HL-60/S4 treated with phorbol 12-myristate 13-acetate at 8.2 ng/mL for 4 days and 3 days (cell line): Measurements from ENCODE around the gene ITGAE.
"Not testable (repeated sequence)": the region's sequence is repeated elsewhere in the genome, so short reads cannot be mapped to it uniquely, and the experiment has no call there.

ENCODE experiments used
- in situ Hi-C: fragments of 300-500 bp; cut with MboI; formaldehyde crosslinking; loops from 2 replicates; pipeline ENCODE4 v1.15.0; 2022; ENCODE audit warnings: low sequenced_read_pairs

The ITGAE gene

DNA sequence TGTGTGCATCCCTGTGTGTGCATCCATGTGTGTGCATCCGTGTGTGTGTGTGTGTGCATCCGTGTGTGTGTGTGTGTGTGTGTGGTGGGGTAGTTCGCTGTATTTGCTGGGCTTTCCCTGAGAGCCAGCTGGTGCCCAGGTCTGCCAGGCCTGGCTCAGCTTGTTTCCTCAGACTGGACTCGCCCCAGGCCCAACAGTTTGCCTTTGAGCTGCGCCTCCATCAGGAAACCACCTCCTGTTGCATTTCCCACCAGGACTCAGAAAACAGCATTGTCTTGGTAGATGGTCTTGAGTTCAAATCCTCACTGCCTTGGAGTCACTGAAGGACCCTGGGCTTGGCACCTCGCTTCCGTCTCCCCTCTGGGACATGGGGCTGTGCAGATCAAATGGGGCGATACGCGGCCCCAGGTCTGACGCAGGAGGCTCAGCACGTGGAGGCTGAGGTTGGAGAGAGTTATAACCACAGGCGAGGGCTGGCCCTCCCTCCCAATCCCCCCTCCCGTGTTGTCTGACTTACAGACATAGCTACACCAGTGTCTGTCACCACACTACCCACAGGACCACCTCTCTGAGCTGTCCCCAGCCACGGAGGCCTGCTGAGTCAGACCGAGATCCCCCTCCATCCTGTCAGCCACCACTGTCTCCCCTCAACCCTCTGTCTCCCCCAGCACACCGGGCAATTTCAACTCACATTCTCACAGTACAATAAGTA is 4.7 kb downstream of the ITGAE start:
- in situ Hi-C loops: no loop called here

DNA sequence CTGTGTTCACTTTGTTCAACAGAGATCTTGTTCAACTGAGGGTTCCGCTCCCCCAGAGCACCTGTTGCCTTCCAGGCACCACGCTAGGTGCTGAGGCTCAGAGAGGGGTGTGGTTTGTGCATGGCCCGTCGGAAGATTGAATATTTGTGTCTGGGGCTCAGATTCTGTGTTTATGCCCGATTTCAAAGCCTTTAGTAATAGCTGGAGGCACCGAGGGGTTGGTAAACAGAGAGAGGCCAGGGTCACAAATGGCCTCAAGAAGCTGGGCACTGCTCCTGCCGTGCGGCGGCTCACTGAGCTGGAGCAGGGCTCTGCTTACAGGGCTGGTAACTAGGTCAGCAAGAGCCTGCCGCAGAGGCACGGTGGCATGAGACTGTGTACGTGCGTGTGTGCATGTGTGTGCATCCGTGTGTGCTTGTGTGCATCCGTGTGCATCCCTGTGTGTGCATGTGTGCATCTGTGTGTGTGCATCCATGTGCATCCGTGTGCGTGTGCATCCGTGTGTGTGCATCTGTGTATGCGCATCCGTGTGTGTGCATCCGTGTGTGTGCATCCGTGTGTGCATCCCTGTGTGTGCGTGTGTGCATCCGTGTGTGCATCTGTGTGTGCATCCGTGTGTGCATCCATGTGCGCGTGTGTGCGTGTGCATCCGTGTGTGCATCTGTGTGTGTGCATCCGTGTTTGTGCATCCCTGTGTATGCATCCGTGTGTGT is 5.4 kb downstream of the ITGAE start:
- in situ Hi-C loops: no loop called here

DNA sequence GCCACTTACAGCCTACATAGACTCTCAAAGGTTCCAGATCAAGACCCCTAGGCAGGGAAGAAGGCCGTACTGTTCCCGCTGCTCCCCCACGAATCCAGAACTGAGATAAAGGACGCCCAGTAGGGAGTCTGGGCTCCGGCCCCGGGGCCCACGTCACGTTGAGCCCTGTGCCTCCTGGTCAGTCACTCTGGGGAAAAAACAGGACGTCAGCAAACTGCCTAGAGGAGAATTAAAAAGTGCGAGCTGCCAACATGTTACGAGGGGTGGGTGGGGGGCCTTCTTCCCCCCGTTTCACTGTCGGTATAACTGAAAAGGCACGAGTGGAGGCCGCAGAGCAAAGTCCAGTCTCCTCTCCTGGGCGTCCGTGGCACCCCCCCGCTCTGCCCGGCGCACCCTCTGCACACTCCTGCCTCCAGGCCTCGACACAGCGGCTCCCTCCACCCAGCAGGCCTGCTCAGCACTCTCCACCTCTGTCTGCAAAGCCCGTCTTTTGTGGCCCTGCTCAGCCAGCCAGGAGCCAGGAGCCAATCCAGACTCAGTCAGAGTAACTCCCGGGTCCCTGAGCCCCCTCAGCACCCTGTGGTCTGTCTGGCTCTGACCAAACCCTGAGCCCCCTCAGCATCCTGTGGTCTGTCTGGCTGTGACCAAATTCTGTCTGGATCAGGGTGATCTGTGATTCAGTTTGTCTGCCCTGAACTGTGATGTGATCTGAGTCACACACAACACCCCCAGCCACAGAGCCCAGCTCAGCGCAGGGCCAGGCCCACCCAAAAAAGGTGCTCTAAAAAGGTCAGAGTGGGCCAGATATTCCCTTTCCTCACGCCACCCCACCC is 6.2 kb downstream of the ITGAE start:
- in situ Hi-C loops: no loop called here

DNA sequence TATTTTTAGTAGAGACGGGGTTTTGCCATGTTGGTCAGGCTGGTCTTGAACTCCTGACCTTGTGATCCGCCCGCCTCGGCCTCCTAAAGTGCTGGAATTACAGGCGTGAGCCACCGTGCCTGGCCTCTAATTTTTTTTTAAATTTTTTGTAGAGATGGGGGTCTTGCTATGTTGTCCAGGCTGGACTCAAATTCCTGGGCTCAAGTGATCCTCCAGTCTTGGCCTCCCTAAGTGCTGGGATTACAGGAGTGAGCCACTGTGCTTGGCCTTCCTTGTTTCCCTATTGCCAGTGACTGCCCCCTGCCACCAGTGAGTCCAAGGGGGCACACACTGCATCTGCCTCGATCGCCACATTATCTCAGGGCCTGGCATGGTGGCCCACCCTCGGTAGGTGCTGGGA is 6.8 kb downstream of the ITGAE start:
- in situ Hi-C loops: not testable (repeated sequence)

DNA sequence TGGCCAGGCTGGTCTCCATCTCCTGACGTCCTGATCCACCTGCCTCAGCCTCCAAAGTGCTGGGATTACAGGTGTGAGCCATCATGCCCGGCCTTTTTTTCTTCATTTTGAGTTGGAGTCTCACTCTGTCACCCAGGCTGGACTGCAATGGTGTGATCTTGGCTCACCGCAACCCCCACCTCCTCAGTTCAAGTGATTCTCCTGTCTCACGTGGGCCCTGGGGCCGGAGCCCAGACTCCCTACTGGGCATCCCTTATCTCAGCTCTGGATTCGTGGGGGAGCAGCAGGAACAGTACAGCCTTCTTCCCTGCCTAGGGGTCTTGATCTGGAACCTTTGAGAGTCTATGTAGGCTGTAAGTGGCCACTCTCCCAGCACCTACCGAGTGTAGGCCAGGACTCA is 7.7 kb downstream of the ITGAE start:
- in situ Hi-C loops: not testable (repeated sequence)

DNA sequence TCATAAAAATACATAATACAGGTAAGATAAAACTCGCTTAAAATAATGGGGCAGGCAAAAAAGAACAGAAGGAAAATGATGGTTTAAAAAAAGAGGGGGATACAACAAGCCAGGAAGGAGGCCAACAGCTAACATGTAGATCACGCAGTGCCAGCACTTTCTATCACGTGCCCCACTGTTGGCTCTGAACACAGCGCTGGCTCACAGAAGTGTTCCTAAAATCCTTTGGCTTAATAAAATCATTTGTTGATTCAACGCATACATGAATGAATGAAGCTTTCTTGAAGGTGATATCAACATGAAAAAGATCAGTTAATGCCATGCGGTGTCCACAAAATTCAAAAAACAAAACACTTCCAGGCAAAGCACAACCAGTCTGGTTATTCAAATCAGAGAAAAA is 8.5 kb downstream of the ITGAE start:
- in situ Hi-C loops: no loop called here

DNA sequence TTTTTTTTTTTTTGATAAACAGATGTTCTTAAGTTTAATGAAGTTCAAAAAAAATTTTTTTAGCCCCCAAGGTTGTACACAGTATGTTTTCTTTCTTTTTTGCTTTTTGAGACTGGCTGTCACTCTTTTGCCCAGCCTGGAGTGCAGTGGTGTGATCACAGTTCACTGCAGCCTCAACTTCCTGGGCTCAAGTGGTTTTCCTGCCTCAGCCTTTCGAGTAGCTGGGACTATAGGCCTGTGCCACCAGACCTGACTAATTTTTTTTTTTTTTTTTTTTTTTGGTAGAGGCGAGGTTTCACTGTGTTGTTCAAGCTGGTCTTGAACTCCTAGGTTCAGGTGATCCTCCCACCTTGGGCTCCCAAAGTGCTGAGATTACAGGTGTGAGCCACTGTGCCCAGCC is 12.8 kb downstream of the ITGAE start:
- in situ Hi-C loops: no loop called here

DNA sequence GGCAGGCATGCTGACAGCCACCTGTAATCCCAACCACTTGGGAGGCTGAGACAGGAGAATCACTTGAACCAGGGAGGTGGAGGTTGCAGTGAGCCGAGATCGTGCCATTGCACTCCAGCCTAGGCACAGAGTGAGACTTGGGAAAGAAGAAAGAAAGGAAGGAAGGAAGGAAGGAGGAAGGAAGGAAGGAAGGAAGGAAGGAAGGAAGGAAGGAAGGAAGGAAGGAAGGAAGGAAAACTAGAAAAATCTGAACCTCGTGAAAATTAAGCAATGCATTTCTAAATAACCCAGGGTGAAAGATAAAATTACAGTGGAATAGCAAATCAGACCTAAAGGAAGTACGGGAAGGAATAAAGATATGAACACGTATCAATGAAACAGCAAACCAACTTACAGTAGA is 15.7 kb downstream of the ITGAE start:
- in situ Hi-C loops: not testable (repeated sequence)

DNA sequence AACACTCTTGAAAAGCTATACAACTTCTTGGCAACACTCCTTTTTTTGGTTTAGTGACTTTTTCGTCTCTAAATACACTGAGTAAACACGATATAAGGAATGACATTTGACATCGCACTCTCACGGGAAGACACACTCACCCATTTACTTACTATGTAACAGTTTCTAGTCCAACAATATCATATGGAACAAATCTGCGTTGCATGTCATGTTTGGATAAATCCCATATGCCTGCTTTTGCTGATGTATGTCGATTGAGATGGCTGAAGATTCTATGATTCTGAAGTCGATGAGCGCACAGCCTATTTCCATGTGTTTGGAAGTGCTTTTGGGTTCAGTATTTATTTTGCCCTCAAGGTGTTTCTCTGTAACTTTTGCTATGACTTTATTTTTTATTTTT is 18.2 kb downstream of the ITGAE start:
- in situ Hi-C loops: no loop called here

DNA sequence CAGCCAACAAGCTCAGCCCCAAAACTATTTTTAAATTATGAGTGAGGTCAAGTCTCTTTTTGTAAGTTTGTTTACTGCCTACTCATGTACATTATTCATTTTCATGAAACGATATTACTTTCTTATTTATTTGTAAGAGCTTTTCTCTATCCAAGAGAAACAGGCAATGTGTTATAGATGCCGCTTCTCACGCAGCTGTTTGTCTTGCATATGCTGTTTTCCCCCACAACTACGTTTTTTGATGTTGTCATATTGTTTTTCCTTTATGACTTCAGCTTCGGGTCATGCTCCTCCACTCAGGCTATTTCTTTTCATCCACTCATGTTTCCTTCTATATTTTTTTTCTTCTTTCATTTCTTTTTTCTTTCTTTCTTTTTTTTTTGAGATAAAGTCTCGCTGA is 20.0 kb downstream of the ITGAE start:
- in situ Hi-C loops: no loop called here

DNA sequence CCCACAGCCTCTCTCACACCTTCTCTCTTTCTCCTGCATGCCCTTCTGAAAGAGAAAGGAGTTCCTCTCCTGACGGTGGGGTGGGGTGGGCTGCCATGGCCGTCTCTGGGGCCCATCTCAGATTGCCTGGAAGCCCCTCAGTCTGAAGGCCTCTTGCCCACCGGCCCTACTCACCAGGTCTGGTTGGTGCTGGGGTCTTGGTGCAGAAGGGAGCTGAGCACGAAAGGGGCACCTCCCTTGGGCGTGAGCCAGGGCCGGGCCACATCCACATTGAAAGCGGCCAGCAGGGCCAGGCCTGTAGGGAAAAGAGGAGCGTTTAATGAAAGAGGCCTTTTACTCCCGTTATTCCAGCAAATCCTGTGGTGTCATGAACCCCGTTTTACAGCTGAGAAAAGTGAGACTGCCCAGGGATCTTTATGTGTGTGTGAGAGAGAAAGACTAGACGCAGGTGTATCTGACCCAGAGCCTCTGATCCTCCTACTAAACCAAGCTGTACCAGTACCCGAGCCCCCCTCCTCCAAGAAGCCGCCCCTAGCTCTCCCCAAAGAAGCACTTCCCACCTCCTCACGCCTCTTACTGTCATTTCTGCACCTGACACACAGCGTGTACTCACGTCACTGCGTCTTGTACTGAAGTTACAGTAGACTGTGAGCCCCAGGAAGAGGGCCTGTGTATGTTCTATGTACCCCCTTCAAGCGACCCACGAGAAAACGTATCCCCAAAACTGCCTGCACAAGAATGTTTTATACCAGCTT is 23.4 kb downstream of the ITGAE start:
- in situ Hi-C loops: no loop called here

DNA sequence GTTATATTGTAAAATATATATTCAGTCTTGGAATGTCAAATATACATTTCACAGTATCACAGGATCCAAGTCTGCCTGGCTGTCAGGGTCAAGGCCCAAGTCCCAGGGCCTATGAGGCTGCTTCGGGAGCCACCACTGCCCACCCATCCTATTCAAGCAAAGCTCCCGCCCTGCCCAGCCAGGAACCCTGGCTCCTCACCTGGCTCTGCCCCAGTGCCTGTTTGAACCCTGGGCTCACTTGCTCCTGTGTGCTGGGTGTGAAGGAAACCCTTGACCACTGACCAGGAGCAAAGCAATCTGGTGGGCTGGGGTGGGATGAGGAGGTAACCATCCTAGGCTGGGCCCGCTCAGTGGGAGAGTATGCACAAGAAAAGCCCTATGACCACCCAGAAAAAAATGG is 27.0 kb downstream of the ITGAE start:
- in situ Hi-C loops: no loop called here

DNA sequence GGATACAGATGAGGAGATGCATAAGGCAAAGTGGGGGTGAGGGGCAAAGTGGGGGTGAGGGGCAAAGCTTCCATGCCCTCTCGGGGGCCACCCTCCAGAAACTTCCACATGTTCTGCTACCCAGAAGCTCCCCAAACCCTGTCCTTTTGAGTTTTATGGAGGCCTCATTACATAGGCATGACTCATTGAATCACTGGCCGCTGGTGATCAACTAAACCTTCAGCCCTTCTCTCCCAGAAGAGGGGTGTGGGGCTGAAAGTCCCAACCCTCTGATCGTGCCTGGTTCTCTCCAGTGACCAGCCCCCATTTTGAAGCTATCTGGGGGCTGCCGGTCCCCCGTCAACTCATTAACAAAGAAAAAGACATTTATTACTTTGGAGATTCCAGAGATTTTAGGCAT is 27.5 kb downstream of the ITGAE start:
- in situ Hi-C loops: no loop called here

DNA sequence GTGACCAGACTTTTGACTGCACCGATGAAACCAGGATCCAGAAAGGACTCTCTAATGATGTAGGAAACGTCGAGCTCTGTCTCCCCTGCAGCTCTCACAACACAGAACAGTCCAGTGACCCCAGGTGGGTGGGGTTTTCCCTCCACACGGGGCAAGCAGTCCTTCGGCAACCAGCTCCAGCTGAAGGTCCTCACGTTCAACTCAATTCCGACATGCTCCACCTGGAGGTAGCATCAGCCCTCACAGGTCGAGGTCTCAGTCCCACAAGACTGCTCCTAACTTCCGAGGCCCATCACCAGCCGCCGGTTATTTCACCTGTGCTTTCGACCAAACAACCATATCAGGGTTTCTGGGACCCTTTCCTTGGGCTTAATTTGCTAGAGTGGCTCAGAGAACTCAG is 28.2 kb downstream of the ITGAE start:
- in situ Hi-C loops: no loop called here

DNA sequence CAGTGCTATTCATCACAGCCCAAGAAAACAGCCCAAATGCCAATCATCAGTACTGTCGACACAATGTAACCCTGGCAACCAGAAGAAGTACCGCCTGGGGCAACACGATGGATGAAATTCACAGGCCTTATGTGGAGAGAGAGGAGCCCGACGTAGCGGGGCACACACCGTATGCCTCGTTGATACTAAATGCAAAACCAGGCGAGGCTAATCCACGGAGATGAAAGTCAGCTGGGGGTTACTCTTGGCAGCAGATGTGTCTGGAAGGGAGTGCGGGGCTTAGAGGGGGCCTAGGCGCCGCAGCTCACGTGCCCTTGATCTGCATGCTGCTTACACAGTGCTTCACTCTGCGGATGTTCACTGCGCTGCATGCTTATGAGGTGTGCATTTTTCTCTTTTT is 29.8 kb downstream of the ITGAE start:
- in situ Hi-C loops: no loop called here

DNA sequence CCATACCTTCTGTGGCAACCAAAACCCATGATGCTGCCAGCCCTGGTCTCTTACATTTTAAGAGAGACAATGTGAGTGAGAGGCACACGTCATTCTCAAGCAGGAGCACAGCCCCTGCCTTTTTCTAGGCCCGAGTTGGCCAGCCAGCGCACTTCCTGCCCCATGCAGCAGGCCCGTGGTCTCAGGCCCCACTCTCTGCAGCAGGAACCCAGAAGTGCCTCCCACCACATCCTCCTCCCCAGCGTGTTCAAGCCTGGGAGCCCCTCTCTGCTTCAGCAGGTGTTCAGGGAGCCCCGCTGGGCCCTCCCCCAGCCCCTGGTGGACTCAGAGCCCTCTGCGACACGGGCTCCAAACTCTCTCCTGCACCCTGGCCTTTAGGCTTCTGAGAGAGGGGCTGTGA is 30.5 kb downstream of the ITGAE start:
- in situ Hi-C loops: no loop called here

DNA sequence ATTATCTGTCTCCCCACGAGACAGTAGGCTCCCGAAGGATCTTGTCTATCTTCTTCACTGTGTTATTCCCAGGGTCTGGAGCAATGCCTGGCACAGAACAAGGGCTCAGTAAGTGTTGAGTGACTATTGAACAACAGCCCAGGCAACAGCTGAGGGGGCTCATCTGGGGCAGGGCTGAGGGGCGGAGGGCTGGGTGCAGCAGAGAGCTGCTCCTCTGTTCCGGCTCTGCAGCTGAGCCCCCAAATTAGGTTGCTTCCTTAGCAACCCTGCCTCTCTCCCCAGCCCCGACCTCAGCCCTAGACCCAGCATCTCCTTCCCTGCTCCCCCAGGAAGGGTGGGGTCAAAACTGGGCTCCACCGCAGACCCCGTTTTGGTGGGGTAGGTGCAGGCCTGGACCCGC is 32.2 kb downstream of the ITGAE start:
- in situ Hi-C loops: no loop called here

DNA sequence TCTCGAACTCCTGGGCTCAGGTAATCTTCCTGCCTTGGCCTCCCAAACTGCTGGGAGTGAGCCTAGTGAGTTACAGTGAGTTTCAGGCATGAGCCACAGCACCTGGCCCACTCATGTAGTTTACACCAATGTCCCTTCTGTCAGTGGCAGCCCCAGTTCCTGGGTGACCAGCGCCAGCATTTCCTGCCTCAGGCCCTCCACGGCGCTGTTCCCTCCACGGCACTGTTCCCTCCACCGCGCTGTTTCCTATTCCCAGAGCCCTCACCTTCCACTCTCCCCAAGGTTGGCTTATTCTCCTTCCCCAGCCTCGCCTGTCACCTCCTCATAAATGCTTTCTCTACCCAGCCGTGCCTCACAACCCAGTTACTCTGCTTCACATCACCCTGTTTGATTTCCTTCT is 32.6 kb downstream of the ITGAE start:
- in situ Hi-C loops: no loop called here

DNA sequence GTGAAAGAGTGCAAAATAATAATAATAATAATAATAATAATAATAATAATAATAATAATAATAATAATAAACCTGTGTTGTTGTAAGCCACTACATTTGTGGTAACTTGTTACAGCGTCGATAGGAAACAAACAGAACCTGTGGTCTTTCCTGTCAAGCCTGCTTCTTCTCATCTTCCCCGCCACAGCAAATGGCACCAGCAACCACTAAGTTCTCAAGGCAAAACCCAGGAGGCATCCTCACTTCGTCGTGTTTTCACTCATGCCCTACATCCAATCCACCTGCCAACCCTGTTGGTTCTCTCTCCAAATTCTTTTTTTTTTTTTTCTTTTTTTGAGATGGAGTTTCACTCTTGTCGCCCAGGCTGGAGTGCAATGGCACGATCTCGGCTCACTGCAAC is 34.2 kb downstream of the ITGAE start:
- in situ Hi-C loops: no loop called here

DNA sequence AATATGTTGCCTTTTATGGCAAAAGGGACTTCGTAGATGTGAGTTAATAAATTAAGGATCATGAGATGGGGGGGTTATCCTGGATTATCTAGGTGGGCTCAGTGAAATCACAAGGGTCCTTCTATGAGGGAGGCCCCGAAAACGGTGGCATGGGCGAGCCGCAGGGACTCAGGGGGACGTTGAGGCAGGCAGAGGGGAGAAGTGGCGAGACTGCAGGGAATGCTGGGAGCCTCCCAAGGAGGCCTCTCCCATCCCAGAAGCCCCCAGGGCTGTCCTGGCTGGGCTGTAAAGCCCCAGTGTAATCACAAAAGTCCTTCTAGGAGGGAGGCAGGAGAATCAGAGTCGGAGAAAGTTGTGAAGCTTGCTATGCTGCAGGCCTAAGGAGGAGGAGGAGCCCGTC is 35.0 kb downstream of the ITGAE start:
- in situ Hi-C loops: no loop called here

DNA sequence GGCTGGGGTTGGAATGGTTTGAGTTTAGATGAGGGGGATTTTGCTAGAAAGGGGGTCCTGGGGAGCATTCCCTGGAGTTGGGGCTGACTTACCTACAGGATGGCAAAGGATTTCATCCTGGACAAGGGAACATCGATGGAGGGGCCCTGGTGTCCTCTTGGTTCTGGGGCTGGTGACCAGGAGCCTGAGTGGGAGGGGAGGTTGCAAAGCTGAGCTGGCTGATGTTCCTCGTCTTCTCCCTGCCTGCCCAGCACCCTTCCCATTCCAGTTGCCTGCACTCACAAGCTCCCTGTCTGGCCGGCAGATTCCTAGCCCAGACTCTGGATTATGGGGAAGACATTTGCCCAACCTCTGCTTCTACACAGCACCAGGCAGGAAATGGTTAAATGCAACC is 37.2 kb downstream of the ITGAE start:
- in situ Hi-C loops: no loop called here
